Measurements from ENCODE around the gene KIF12.

The KIF12 gene

DNA sequence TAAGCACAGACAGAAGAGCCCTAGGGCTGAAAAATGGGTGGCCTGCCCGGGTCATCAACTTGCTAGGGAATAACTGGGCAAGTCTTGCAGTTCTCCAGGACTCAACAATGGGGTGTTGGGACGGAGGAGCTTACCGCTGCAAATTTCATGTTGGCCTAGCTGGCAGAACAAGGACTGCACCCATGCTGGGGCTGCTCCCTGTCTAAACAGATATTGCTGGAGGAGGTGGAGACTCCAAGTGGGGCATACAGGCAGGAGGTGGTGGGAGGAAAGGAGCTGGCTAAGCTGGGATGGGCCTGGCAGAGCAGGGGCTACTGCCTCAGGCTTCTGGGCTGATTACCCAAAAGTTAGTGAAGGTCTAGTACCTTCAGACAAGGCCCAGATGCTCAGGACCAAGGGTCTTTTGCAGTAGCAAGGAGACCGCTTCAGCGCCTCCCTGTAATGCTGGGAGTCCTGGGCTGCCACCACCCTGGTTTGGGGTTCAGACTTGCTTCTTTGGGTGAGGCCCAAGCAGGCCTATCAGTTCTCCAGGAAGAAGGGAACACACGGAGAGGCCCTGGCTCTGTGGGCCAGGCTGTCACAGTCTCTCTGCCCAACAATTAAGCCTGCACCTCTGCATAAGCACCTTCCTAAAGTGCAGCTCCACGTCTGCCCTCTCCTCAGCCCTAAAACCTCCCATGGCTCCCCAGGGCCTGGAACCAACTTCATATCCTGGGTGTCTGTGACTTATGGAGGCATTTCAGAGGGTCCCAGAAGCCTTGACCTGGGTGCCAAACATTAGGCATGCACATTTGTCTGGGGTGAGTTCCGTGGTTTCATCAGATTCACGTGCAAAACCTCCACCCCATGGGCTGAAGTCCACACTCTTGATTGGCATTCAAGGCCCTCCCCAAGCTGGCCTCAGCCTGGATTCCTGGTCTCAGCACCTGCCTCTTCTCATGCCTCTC, 24.2 kb upstream of the KIF12 start:
- DNase-seq (ENCODE audit: low spot score): no peak

DNA sequence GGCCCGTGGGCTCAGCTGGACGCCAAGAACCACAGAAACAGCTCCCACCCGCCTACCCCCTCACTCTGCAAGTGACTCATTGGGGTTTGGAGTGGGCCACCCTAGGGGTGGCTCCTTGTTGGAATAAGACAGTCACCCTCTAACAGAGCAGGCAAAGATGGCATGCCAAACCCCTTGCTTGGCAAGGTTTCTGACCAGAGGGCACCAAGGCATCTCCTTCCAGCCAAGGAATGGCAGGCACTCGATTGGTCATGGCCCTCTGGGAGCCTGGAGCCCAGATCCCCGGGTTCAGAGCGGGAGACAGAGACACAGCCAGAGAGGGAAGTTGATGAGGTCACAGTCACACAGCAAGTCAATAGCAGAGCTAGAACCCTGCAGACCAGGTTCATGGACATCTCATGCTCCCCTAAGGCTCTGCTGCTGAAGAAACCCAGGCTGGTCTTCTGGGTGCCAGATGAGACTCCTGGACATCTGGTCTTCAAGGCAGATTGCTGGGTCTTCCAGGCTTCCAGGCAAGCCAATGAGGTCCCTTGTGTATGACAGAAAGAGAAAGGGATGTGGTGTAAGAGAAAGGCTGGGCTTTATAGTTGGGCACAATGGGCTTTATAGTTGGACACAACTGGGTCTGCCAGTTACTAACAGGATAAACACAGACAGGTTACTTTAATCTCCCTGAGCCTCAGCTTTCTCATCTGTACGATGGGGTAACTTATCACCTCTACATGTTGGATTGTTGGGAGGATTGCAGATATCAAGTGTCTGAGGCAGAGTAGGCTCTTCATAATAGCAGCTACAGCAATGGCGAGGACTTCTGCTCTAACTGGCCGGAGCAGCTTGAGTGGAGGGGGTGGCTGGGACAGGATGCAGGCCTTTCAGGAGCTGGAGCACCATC, 23.3 kb upstream of the KIF12 start:
- DNase-seq (ENCODE audit: low spot score): no peak

DNA sequence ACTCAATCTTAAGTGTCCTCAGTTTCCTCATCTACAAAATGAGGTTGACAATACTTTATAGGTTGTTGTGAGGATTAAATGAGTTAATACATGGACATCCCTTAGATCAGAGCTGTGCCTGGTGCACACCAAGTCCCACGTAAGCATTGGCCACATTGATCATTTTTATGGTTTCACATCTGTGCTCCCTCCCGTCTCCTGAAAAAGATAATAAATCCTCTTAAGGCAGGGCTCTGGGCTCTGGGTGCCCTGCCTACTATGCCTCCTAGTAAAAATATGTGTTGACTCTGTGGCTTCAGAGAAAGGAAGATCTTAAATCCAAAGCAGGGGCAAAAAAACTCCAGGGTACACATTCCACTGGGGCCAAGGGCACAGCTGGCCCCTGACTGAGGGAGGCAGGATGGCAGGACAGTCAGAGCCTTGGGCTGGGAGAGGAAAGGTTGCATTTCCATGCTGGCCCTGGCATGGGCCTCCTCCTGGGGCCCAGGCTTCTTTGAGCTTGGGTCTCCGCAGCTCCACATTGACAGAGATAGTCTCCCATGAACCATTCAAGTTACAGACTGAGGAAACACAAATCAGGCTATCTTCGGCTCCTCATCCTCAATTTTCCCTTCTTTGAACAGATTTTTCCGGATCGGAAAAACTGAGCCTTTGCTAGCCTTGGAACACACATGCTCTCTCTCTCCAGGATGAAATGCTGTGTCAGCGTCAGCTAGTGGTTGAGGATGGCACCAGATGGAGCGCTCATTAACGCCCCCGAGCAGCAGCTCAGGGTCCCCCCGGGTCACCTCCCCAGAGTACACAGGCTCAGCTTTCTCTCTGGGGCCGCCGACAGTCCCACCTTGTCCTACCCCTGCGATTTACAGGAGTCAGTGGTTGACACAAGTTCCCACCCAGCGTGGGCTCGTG, 22.4 kb upstream of the KIF12 start:
- no peak for DNase-seq (ENCODE audit: low spot score)

DNA sequence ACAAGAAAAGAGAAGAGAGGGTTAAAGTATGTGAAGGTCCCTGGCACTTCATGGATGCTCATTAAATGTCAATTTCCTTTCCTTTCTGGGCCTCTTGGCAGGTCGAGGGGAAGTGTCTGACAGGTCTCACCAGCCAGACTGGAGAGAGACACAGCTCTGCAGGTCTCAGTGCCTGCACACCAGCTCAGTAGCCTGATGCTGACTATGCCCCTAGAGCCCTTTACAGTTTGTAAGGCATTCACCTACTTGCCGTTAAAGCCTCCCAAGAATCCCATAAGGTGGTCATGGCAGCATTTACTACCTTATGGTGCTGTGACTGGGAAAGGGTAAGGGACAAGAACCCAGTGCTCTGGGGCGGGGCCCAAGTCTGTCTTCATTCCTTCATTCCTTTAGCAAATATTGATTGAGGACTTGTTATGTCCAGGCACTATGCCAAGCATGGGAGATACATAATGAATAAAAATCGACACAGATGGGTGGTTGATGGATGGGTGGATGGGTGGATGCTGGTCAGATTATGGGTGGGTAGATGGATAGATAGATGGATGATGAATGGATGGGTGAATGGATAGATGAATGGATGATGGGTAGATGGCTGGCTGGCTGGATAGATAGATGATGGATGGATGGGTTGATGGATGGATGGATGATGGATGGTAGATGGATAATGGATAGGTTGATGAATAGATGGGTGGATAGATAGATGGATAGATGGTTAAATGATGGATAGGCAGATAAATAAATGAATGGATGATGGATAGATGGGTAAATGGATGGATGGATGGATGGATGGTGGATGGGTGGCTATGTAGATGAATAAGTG, 21.3 kb upstream of the KIF12 start:
- DNase-seq (ENCODE audit: low spot score): no peak

DNA sequence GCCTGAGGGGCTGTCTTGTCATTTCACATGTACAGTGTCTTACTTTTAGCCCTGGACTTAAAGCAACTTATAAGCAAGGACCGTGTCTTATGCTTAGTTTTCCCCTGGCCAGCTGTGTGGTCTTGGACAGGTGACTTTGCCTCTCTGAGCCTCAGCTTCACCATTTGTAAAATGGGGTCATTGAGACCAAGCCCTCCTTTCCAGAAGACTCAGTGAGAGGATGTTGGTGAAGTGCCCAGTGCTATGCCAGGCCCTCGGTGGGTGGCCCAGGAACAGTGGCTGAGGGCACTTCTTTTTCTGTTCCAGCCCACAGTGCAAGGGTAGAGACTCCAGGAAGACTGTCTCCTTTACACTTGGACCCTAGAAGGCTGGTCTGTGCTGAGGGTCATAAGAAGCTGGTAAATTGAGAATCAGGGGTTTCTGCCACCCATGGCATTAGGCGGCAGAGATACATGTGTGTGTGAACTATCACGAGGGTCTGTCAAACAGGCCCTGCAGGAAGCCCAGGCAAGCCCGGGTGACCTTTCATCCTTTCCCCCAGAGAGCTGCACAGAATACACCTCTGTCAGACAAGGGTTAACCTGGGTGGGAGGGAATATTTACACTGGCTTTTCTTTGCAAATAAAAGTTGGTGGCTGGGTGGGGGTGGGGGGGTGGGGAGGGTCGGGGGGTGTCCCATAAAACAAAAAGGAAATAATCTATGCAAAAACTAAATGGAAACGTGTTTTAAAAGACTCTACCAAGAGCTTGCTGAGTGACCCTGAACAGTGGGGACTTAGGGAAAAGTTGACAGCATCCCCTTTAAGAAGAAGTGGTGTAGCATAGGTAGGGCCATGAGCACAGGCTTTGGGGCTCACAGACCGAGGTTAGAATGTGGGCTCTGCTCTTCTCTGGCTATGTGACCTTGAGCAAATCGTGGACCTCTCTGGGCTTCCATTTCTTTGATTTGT, 20.4 kb upstream of the KIF12 start:
- no peak for DNase-seq (ENCODE audit: low spot score)

DNA sequence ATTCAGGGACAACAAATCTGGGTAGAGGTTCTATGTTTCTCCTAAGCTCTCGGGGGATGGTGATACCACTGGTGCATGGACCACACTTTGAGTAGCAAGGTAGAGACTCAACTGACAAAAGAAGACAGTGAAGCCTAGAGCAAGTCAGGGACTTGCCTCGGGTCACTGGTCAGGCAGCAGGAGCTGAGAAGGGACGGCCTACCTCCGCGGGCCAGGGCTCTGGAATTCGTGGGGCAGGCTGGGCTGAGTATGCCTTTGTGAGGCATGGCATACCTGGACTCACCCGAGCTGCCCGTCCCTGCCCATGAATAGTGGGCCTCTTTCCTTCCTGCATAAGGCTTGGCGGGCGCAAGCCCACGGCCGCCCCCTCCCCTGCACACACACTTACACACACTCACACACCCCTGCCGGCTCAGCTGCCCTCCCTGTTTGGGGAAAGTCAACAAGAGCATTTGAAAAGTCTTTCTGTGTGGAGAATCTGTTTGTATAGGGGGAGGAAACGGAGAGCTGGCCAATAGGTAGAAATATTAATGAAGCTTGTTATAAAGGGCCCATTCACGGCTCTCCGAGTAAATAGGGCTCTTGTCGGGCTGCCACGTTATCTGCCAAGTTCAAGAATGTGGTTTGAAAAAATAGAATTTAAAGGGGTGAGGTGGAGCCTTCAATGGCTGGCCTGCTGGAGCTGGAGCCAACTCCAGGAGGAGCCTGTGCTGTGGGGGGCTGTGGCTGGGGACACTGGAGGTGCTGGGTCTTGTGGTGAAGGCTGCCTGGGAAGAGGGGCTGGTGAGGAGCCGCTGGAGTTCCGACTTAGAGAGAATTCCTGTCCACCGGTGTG, 19.1 kb upstream of the KIF12 start:
- DNase-seq (ENCODE audit: low spot score): no peak

DNA sequence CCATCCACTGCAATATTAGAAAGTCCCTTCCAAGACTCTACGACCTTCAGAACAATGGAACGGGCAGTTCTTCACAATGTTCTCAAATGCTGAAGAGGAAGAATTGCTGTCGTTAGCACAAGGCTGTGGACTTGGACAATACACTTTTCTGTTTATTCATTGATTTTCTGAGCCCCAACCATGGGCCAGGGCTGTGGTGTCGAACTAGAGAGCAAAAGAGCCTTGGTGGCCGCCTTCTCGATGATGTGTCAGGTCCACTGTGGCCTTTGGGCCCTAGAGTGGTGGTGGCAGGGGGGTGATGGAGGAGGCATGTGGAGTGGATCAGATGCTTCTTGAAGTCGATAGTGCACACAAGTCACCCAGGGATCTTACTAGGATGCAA, 18.5 kb upstream of the KIF12 start:
- DNase-seq (ENCODE audit: low spot score): no peak

DNA sequence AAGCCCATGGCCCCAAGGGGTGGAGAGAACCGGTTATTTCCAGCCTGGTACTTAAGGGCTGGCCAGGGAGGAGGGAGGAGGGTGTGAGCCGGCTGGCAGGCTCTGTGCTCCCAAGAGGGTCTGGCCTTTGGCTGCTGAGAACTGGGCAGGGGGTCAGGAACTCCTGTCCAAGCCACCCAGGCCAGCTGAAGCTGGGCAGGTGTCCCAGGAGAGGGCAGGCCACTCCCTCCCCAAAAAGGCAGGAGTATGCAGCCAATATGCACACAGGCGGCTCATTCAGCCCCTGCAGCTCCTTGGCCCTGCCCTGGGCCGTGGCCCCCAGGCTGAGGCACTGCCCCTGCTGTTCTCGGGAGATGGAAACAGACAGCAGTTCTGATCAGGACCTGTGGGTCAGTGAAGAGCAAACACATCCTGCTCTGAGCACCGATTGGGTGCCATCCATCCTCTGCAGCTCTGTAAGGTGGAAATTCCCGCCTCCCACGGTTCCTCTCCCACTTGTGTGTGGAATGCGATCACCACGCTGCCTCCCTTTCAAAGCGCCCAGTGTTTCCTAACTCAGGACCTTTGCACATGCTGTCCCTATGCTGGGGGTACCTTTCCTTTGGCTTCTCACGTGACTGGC, 17.1 kb upstream of the KIF12 start:
- DNase-seq (ENCODE audit: low spot score): no peak

DNA sequence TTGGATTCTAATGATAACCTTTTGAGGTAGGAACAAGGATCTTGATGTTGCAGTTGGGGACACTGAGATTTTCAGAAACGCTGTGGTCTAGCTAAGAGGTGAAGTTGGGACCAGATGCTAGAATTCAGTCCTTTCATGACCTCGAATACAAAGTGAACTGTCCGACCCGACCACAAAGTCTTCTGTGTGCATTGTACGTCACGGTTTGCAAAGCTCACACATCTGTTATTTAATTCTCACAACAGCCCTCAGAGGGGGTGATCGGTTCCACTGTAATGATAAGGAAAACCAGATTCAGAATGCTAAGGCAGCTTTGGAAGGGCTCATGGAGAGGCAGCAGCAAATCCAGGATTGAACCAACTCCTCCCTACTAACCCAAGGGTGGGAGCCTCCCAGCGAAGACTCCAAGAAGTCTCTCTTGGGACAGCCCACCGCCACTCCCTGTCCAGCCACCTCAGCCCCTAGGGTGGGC, 16.6 kb upstream of the KIF12 start:
- no peak for DNase-seq (ENCODE audit: low spot score)

DNA sequence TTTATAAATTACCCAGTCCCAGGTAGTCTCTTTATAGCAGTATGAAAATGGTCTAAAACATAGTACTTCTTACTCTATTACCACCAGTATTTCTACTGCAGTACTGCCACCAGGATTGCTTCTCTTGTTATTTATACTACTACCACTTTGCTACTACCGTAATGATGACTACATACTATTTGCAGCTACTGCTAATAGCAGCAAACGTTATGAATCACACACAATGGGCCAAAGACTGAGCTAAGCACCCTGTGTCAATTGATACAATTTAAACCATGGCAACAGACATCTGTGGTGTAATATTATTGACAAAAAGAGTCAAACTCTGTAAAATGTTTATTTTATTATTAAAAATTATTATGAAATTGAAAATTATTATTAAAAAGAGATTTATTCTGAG, 15.3 kb upstream of the KIF12 start:
- no peak for DNase-seq (ENCODE audit: low spot score)

DNA sequence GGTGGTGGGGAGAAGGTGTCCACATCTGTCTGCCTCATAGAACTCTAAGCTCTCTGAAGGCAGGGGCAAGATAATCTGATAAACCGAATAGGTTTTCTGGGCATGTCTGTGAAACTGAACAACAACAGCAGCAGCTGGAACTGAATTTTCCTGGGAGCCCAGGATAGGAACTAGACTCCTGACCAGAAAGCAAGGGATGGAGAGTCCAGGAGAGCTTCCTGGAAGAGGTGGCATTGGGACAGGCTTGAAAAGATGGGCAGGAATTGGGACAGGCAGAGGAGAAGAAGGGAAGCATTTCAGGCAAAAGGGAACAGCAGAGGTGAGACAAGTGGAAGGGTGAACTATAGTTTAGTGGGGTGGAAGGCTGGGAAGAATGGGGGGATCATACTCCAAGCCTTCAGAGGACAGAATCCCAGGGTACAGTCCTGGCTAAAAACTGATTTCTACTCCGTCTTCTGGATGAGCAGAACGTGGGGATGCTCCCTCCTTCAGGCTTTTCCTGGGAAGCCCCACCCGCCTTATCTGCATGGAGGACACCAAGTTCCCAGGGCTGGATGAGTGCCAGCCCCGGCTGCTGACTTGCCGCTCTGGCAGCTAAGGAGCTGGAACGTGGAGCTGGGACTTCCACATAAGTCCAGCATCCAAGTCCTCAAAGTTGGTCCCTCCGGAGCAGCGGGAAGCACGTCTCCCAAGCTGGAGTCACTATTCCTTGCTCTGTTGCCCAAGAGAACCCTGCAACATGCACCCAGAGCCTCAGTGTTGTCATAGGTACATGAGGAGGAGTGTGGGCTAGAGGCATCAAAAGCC, 13.9 kb upstream of the KIF12 start:
- peak; percentile 62 for DNase-seq (ENCODE audit: low spot score)

DNA sequence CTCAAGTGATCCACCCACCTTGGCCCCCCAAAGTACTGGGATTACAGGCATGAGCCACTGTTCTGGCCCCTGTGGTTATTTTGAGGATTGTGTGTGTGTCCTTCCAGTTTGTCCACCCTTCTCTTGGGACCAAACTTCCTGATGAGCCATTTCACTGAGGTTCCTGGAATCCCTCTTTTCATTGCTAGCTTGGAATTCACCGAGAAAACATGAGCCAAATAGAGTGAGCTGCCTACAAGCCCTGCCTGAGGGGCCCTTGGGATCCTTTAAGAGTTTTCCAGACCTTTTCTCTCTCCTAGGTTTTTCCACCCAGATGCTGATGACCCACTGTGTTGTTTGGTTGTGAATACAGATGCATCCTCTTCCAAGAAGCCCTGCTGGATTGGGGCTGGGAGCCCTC, 13.2 kb upstream of the KIF12 start:
- peak; percentile 30 for DNase-seq (ENCODE audit: low spot score)

DNA sequence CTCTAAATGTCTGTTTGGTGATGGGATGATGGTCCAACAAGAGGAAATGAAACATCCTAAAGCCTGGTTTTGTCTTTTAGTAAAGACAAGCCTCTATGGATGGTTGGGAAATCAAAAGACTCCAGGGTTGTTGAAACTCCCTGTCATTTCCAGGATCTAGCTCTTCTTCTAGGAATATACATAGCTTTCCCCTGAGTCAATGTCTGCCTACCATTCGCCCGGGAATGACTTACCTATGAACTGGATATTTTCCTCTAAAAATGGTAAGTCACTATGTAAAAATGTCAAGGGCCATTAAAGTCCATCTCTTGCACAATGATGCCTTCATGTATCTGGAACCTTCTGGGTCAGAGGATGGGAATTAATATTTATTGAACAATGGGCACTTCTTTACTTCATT, 11.1 kb upstream of the KIF12 start:
- DNase-seq (ENCODE audit: low spot score): peak; percentile 78

DNA sequence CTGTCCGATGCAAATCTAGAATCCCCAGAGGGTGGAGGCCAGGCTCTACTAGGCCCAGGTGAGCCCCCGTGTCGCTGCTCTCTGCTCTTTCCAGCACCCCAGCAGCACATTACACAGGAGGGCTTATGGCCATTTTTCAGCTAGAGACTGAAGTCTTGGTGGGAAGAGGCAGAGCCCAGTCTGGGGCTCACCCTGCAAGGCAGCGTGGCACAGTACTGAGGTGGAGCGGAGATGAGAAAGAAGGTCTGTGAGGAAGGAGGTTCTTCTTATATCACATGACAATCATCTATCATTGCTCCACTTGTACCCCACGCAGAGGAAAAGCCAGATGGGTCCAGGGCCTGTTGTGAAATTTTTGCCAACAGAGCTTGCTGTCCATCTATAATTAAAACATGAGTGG, 10.0 kb upstream of the KIF12 start:
- DNase-seq (ENCODE audit: low spot score): no peak

DNA sequence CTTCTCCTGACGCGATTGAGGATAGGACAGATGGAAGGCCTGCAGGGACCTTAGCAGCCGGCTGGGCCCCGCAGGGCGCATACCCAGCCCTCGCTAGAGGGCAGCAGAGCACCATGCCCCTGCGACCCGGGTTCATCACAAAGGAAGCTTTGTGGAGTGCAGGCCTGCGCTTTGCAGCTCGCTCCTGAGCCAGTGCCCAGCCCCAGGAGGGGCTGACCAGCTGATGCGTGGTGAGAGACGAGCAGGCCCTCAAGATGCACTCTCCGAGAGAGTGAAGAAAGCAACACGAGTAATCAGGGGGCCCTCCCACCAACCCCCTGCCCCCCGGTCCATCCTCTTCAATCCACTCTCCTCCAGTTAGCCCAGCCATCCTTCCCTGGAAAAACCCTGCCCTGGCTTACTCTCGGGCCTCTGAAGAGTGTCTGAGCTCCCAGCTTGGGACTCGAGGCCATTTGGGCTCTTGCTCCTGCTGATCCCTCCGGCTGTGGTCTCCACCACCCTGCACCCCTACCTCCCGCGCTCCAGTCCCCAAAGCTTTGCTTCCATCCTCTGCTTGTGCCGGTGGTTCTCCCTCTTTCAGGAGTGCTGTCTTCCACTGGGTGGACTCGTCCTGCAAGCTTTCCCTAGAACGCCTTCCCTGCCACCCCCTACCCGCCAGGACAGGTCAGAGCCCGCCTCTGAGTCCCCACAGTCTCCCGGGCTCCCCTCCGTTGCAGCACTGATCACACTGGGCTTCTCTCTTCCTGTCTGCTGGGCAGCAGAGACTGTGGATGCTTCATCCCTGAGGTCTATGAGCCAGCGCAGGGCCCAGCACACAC, 9.1 kb upstream of the KIF12 start:
- DNase-seq (ENCODE audit: low spot score): peak; percentile 92

DNA sequence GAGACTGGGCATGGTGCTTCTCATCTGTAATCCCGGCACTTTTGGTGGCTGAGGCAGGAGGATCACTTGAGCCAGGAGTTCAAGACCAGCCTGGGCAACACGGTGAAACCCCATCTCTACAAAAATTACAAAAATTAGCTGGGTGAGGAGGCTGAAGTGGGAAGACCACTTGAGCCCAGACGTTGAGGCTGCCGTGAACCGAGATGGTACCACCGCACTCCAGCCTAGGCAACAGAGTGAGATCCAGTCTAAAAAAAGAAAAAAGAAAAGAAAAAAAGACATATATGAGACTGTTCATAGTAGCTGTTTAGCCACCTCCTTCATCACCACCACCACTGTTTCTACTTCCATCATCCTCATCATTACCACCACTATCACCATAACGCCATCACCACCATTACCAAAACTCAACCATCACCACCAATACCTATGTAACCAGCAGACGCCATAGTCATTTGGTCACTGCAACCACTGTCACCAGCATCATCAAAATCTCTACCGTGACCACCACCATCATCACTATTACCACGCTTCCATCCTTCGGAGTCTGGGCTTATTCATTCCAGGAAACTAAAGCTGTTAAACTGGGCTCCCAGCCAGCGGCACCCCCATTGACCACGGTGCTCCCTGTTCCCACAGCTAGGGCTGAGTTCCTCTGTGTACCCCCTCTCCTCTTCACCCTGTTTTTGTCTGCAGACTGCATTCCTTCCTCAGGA, 8.4 kb upstream of the KIF12 start:
- no peak for DNase-seq (ENCODE audit: low spot score)
